ENCODE data around the gene ASCC3.
"Not testable (repeated sequence)": the region's sequence is repeated elsewhere in the genome, so short reads cannot be mapped to it uniquely, and the experiment has no call there.

Gene ASCC3

GRCh38 chr6:100886076-100886475, 4.9 kb upstream of the ASCC3 start:
- DNase-seq, result no peak

GRCh38 chr6:100883347-100883746, 2.2 kb upstream of the ASCC3 start:
- no peak for DNase-seq

- no peak for DNase-seq
Measured at GRCh38 chr6:100881707-100882040, 545 bp upstream of the ASCC3 start.

GRCh38 chr6:100880149-100880852, 828 bp downstream of the ASCC3 start:
- DNase-seq, result no peak

GRCh38 chr6:100879317-100879716, 1.8 kb downstream of the ASCC3 start:
- DNase-seq, result no peak

GRCh38 chr6:100877851-100878250, 3.3 kb downstream of the ASCC3 start:
- no peak for DNase-seq

GRCh38 chr6:100876251-100876650, 4.9 kb downstream of the ASCC3 start:
- no peak for DNase-seq

- no peak for DNase-seq
Measured at GRCh38 chr6:100865525-100865924, 15.6 kb downstream of the ASCC3 start.

GRCh38 chr6:100862063-100862462, 19.1 kb downstream of the ASCC3 start:
- DNase-seq, result no peak

- no peak for DNase-seq
Measured at GRCh38 chr6:100856146-100856545, 25.0 kb downstream of the ASCC3 start.

- no peak for DNase-seq
Measured at GRCh38 chr6:100851819-100852218, 29.3 kb downstream of the ASCC3 start.

- no peak for DNase-seq
Measured at GRCh38 chr6:100850174-100850573, 31.0 kb downstream of the ASCC3 start.

GRCh38 chr6:100846276-100846675, 34.9 kb downstream of the ASCC3 start:
- no peak for DNase-seq

GRCh38 chr6:100845676-100846075, 35.5 kb downstream of the ASCC3 start:
- DNase-seq, result no peak

- no peak for DNase-seq
Measured at GRCh38 chr6:100839419-100839818, 41.7 kb downstream of the ASCC3 start.

- DNase-seq, result no peak
Measured at GRCh38 chr6:100838011-100838410, 43.1 kb downstream of the ASCC3 start.

- no peak for DNase-seq
Measured at GRCh38 chr6:100833972-100834574, 47.1 kb downstream of the ASCC3 start.

- DNase-seq, result not testable (repeated sequence)
Measured at GRCh38 chr6:100829077-100829595, 52.0 kb downstream of the ASCC3 start.

GRCh38 chr6:100823041-100823440, 58.1 kb downstream of the ASCC3 start:
- no peak for DNase-seq

- no peak for DNase-seq
Measured at GRCh38 chr6:100818066-100818465, 63.1 kb downstream of the ASCC3 start.

GRCh38 chr6:100810015-100810414, 71.1 kb downstream of the ASCC3 start:
- DNase-seq, result no peak

- DNase-seq, result no peak
Measured at GRCh38 chr6:100809346-100809745, 71.8 kb downstream of the ASCC3 start.

- no peak for DNase-seq
Measured at GRCh38 chr6:100808638-100809275, 72.4 kb downstream of the ASCC3 start.

- DNase-seq, result no peak
Measured at GRCh38 chr6:100806296-100806695, 74.8 kb downstream of the ASCC3 start.

Data from activated effector memory CD4-positive, alpha-beta T cell treated with Interleukin-2 at 50 U/mL for 16 hours (primary cell).